ENCODE data around the gene BRD4. TPM values are rescaled to one million over a fixed set of nuclear protein-coding genes. Genes with fewer than 3 reads are reported as not detected.

BRD4 gene
- total and polyA plus RNA-seq, 2 experiments from 2014 or later: 63.8 to 115 TPM

- Histone ChIP-seq H2AFZ (no peak overlapping the region), H3F3A (replicated peaks; ENCODE audit: low read depth) (no peaks in the 10 kb centered on the region), H3K4me2 (no peak overlapping the region), H3K4me1 (ENCODE audit: insufficient read depth) (peaks cover 34% of the 10 kb centered on the region), H3K9me2 (ENCODE audit: insufficient read depth) (no peaks in the 10 kb centered on the region), H3K27ac (ENCODE audit: low read depth) (no peak overlapping the region), H3K36me3 (ENCODE audit: insufficient read depth) (no peaks in the 10 kb centered on the region), H4K20me1 (replicated peaks; ENCODE audit: insufficient read depth) (peaks cover 88% of the 10 kb centered on the region), H3K4me3 (no peak overlapping the region), H3K79me2 (replicated peaks; ENCODE audit: insufficient read depth) (peaks cover 100% of the 10 kb centered on the region), H3K27me3 (ENCODE audit: insufficient read depth) (no peaks in the 10 kb centered on the region)
- no peak for ATAC-seq
- no peak overlapping the region for H3K4me3 Mint-ChIP-seq
- no peak for DNase-seq (ENCODE audit: low spot score)
- peaks cover 8% of the 10 kb centered on the region for H3K27me3 Mint-ChIP-seq (ENCODE audit: insufficient read depth, low read depth, poor library complexity)
- H3K27ac Mint-ChIP-seq: no peak overlapping the region
- H3K9me3 Mint-ChIP-seq: no peaks in the 10 kb centered on the region; the same call in 2 of the 3 replicates
- peaks cover 35% of the 10 kb centered on the region for H3K4me1 Mint-ChIP-seq
- TF ChIP-seq JUNB (IDR thresholded peaks at IDR 0.05; ENCODE audit: unreplicated experiment) (no peak), NANOG (IDR thresholded peaks at IDR 0.05; ENCODE audit: borderline replicate concordance) (no peak), ZNF462 (CRISPR knock-in tag; IDR thresholded peaks at IDR 0.05) (no peak), POLR2AphosphoS5 (IDR thresholded peaks at IDR 0.05; ENCODE audit: low read depth) (no peak), ZNF114 (CRISPR knock-in tag; IDR thresholded peaks at IDR 0.05) (no peak), ETS1 (IDR thresholded peaks at IDR 0.05) (no peak), CREB1 (CRISPR knock-in tag; IDR thresholded peaks at IDR 0.05; ENCODE audit: low read depth) (no peak), CTCF (conservative IDR thresholded peaks at IDR 0.05; ENCODE audit: low read depth in 2 of 2) (no peak), EZH2phosphoT487 (IDR thresholded peaks at IDR 0.05; ENCODE audit: unreplicated experiment) (no peak), ZNF331 (CRISPR knock-in tag; IDR thresholded peaks at IDR 0.05; ENCODE audit: low read depth) (no peak), EZH2 (IDR thresholded peaks at IDR 0.05; ENCODE audit: low read depth, unreplicated experiment) (no peak), STAT1 (IDR thresholded peaks at IDR 0.05; ENCODE audit: unreplicated experiment) (no peak), REST (IDR thresholded peaks at IDR 0.05; ENCODE audit: unreplicated experiment) (no peak)
- peaks cover 10% of the 10 kb centered on the region; the same call in 1 of the 3 replicates for H3K36me3 Mint-ChIP-seq (ENCODE audit: low read depth)
These were observed 17.2 kb downstream of the BRD4 start for GRCh38 chr19:15315101-15315500.
